Parathyroid adenoma (tissue), 2 donors: Measurements from ENCODE around the gene CABLES2.
A peak's percentile ranks its signal among the peaks of the same experiment; 100 is the strongest.

Experiments used
- H2AFZ ChIP-seq: fragments of 300-600 bp; sonication (generic); one replicate; pipeline ENCODE4 v1.7.0; 2017; ENCODE audit warnings: antibody characterized with exemption, mild to moderate bottlenecking
- H3K27ac ChIP-seq: fragments of 300-600 bp; sonication (generic); one replicate; pipeline ENCODE4 v1.7.0; 2017
- H3K27me3 ChIP-seq: fragments of 300-600 bp; sonication (generic); one replicate; pipeline ENCODE4 v1.7.0; 2017; ENCODE audit warnings: low read length; ENCODE audit not compliant: control insufficient read depth, insufficient read depth
- H3K36me3 ChIP-seq: fragments of 300-600 bp; sonication (generic); one replicate; pipeline ENCODE4 v1.7.0; 2017; ENCODE audit warnings: low read length; ENCODE audit not compliant: control insufficient read depth, insufficient read depth
- H3K4me1 ChIP-seq: fragments of 300-600 bp; sonication (generic); one replicate; pipeline ENCODE4 v1.7.0; 2017; ENCODE audit warnings: control low read depth
- H3K4me2 ChIP-seq: fragments of 300-600 bp; sonication (generic); one replicate; pipeline ENCODE4 v1.7.0; 2017; ENCODE audit warnings: low read length
- H3K4me3 ChIP-seq: fragments of 300-600 bp; sonication (generic); one replicate; pipeline ENCODE4 v1.7.0; 2017; ENCODE audit warnings: low read depth, low read length
- H3K79me2 ChIP-seq: fragments of 300-600 bp; sonication (generic); one replicate; pipeline ENCODE4 v1.7.0; 2017; ENCODE audit warnings: control low read depth
- H3K9ac ChIP-seq: fragments of 300-600 bp; sonication (generic); one replicate; pipeline ENCODE4 v1.7.0; 2017; ENCODE audit warnings: mild to moderate bottlenecking
- H3K9me3 ChIP-seq: fragments of 300-600 bp; sonication (generic); one replicate; pipeline ENCODE4 v1.7.0; 2017; ENCODE audit warnings: low read length; ENCODE audit not compliant: control insufficient read depth
- TF ChIP-seq, protein P1 (sequence below): fragments of 300-600 bp; sonication (generic); IDR thresholded peaks from one replicate; pipeline ENCODE4 v1.7.0; 2017; ENCODE audit warnings: antibody characterized with exemption, mild to moderate bottlenecking
- donor health status: primary hyperparathyroidism.

Gene CABLES2

DNA sequence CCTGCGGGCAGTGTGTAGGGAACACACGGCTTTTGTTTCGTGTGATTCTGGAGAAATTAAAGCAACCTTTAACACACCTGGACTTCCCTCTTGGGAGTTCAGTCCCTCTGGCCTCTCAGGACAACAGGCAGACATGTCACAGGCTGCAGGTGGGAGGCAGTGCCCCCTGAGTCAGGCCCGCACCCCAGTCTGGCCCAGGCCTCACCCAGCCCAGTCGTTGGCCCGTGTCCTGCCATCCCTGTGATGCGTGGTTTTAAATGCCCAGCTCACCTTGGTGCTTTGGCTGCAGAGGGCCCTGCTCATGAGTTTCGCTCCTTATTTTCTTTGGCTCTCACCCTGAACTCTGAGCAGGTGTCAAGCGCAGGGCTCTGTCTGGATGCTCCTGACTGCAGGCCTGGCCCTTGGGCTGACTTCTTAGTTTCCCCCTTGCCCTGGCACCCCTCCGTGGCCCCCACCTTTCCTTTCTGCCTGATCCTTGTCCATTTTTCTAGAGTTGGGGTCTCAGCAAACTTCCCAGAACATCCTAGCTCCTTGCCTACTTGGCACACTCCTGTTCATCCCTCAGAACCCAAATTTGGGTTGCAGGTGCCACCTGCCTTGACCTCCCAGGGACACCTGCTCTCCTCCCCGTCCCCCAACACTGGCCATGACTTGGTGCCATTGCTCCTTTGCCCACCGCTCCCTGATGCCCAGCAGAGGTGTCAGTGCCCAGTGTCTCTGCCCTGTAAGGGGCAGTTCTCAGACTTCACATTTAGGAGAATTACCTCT is 2.2 kb upstream of the CABLES2 start:
- no peak overlapping the region for H3K4me3 ChIP-seq
- H3K9me3 ChIP-seq: no peaks in the 10 kb centered on the region
- no peak overlapping the region for H3K27ac ChIP-seq
- H2AFZ ChIP-seq: peak overlapping the region; percentile 43
- no peak overlapping the region for H3K4me2 ChIP-seq
- no peaks in the 10 kb centered on the region for H3K27me3 ChIP-seq
- no peak overlapping the region for H3K9ac ChIP-seq
- TF ChIP-seq, protein P1, sequence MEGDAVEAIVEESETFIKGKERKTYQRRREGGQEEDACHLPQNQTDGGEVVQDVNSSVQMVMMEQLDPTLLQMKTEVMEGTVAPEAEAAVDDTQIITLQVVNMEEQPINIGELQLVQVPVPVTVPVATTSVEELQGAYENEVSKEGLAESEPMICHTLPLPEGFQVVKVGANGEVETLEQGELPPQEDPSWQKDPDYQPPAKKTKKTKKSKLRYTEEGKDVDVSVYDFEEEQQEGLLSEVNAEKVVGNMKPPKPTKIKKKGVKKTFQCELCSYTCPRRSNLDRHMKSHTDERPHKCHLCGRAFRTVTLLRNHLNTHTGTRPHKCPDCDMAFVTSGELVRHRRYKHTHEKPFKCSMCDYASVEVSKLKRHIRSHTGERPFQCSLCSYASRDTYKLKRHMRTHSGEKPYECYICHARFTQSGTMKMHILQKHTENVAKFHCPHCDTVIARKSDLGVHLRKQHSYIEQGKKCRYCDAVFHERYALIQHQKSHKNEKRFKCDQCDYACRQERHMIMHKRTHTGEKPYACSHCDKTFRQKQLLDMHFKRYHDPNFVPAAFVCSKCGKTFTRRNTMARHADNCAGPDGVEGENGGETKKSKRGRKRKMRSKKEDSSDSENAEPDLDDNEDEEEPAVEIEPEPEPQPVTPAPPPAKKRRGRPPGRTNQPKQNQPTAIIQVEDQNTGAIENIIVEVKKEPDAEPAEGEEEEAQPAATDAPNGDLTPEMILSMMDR: no peak
- H3K79me2 ChIP-seq: no peaks in the 10 kb centered on the region
- peaks cover 22% of the 10 kb centered on the region for H3K4me1 ChIP-seq
- no peaks in the 10 kb centered on the region for H3K36me3 ChIP-seq

DNA sequence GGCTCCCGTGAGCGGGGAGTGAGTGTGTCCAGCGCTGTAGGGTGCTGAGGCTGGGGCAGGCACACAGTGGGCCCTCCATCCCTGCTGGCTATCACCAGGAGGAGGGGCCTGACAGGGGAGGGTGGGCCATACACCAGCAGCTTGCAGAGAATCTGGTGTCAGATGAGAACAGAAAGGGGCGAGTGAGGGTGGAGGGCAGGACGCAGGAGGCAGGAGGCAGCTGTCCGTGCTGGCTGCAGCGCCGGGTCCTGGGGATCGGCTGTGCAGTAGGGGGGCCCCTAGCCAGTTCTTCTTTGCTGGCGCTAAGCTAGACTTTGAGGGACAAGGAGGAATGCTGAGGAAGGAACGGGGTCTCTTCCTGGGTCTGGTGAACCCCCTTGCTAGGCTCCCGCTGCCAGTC is 1.6 kb upstream of the CABLES2 start:
- Histone ChIP-seq H3K9ac (no peak overlapping the region), H3K27ac (no peak overlapping the region), H3K9me3 (no peaks in the 10 kb centered on the region), H3K4me2 (no peak overlapping the region), H3K36me3 (no peaks in the 10 kb centered on the region), H2AFZ (no peak overlapping the region), H3K27me3 (no peaks in the 10 kb centered on the region), H3K79me2 (no peaks in the 10 kb centered on the region), H3K4me1 (peaks cover 22% of the 10 kb centered on the region), H3K4me3 (no peak overlapping the region)
- TF ChIP-seq, protein P1: no peak

DNA sequence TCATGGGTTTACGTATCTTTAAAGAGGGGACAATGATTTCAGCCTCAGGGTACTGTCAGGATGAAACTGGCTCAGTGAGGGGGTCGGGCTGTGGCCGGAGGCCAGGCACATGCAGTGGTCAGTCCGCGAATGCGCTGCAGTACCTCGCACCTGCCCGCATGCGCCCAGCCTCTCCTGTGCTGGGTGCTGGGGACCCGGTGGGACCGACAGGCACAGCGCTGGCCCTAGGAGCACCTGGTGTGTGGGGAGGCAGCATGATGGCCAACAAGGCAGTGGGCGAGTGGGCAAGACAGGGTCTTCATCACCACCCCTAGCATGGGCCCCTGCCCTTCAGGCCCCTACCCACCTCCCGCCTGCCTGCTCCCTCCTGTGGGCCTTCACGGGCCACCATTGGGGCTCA is 970 bp upstream of the CABLES2 start:
- TF ChIP-seq, protein P1: no peak
- no peaks in the 10 kb centered on the region for H3K27me3 ChIP-seq
- H3K4me2 ChIP-seq: peak overlapping the region; percentile 87
- no peak overlapping the region for H2AFZ ChIP-seq
- no peak overlapping the region for H3K9ac ChIP-seq
- no peak overlapping the region for H3K27ac ChIP-seq
- no peaks in the 10 kb centered on the region for H3K36me3 ChIP-seq
- H3K79me2 ChIP-seq: no peaks in the 10 kb centered on the region
- H3K4me1 ChIP-seq: peaks cover 22% of the 10 kb centered on the region
- H3K9me3 ChIP-seq: no peaks in the 10 kb centered on the region
- H3K4me3 ChIP-seq: peak overlapping the region; percentile 61

DNA sequence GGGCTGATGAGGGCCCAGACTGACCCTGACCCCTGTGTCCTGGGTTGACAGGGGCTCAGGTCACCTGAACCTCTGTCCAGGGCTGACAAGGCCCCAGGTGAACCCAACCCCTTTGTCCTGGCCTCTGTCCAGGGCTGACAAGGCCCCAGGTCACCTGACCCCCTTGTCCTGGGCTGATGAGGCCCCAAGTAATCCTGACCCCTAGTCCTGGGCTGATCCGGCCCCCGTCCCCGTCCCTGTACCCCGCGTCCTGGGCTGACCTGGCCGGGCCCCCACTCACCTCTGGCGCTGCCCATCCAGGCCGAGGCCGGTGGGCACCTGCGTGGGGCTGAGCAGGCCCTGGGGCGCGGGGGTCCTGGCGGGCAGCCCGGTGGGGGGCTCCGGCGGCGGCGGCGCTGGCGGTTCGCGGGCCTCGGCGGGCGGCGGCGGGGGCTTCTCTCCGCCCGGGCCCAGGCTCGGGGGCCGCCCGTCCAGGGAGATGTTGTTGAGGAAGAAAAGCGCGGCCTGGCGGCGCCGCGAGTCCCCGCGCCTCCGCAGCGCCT is 379 bp downstream of the CABLES2 start:
- no peaks in the 10 kb centered on the region for H3K27me3 ChIP-seq
- H3K9me3 ChIP-seq: no peaks in the 10 kb centered on the region
- peaks cover 22% of the 10 kb centered on the region for H3K4me1 ChIP-seq
- peak overlapping the region; percentile 92 for H3K4me2 ChIP-seq
- H3K9ac ChIP-seq: no peak overlapping the region
- H3K79me2 ChIP-seq: no peaks in the 10 kb centered on the region
- H3K36me3 ChIP-seq: no peaks in the 10 kb centered on the region
- TF ChIP-seq, protein P1: no peak
- peak overlapping the region; percentile 62 for H3K4me3 ChIP-seq
- no peak overlapping the region for H3K27ac ChIP-seq
- H2AFZ ChIP-seq: no peak overlapping the region
